Measurements from ENCODE around the gene CIITA.

Gene CIITA

DNA sequence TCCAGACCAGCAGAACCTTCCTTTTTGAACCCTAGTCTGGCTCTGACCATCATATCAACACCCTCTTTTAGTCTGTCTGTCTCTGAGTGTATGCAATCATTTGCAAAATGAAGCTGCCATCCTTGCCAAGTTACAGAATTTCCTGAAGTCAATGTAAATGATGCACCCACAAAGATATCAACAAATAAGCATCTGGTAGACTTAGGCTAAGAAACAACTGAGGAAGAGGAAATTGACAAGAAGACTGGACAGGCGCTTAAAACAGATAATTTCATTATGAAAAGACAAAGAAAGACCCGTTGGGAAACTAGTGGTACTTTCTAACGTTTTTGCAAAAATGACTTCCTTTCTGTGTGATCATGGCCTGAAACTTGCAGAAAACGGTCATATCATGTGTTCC, 24.7 kb upstream of the CIITA start:
- DNase-seq (ENCODE audit: low read depth), result no peak

GRCh38 chr16:10852948-10853347, 24.1 kb upstream of the CIITA start:
- no peak for DNase-seq (ENCODE audit: low read depth)

GRCh38 chr16:10856042-10856441, 21.0 kb upstream of the CIITA start:
- DNase-seq (ENCODE audit: low read depth), result no peak

DNA sequence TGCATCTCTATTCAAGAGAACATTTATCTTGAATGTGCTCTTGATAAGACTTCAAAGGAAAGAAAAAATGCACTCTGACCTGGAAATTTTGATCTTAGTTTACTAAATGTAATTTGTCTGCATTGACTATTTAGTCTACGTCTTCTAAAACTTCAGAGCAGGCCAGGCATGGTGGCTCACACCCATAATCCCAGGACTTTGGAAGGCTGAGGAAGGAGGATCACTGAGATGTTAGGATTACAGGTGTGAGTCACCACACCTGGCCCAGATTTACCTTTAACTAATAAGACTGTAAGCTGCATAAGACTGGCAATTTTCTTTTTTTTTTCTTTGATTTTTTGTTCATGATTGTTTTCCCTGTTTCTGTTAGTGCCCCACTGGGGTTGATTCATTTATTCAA, 18.8 kb upstream of the CIITA start:
- DNase-seq (ENCODE audit: low read depth), result no peak

- DNase-seq (ENCODE audit: low read depth), result no peak
These were observed 18.0 kb upstream of the CIITA start for GRCh38 chr16:10859020-10859419.

- no peak for DNase-seq (ENCODE audit: low read depth)
These were observed 17.3 kb upstream of the CIITA start for GRCh38 chr16:10859658-10860057.

- peak; percentile 23 for DNase-seq (ENCODE audit: low read depth)
These were observed 14.6 kb upstream of the CIITA start for GRCh38 chr16:10862438-10862837.

DNA sequence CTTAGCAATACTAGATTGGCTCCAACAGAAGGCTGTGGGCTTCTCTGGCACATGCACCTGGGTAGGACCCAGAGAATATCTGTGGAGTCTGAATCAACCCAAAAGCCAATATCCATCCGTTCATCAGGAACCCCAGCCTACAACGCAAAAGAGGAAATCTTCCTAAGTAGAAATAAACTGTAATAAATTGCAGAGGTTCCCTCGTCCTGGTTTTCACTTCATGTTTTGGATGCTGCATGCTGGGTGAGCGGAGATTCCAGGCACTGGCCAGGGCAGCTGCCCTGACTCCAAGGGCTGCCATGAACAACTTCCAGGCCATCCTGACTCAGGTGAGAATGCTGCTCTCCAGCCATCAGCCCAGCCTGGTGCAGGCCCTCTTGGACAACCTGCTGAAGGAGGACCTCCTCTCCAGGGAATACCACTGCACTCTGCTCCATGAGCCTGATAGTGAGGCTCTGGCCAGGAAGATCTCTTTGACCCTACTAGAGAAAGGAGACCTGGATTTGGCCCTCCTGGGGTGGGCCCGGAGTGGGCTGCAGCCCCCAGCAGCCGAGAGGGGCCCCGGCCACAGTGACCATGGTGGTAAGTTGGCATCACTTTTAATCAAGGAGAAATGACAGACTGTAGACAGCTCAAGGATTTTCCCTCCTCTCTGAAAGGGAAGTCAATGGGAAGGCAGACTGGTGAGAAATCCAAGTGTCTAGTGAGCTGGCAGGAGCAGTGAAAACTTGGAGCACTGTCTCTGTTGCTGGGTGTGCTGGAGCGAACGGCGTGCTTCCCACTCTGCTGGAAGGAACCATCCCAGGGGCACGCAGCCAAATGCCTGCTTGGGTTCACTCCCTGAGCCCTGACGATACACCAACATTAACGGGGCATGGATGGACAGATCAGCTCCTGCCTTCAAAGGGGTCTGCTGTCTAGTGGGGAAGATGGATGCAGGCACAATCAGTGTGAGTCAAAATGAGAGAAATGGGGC, 10.7 kb upstream of the CIITA start:
- DNase-seq (ENCODE audit: low read depth), result no peak

- DNase-seq (ENCODE audit: low read depth), result no peak
These were observed 9.8 kb upstream of the CIITA start for GRCh38 chr16:10867199-10867598.

DNA sequence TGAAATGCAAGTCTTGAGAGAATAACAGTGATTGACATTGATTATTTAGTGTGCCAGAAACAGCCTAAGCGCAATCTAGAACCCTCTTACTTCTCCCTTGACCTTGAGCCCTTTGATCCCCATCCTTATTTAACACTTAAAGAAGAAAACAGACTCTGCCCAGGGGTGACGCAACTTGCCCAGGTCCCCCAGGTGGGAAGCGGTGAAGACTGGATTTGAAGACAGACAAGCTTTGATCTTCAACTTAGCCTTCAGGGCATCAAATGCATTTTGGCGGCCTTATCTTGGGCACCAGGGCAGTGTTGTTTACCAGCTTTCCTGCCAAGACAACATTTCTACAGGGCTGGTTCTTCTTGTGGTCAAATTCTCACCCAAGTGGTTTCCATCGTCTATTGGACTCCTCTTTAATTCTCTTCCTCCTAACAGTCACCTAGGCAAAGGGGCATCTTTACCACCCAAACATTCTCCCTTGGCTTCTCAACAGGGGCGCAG, 8.9 kb upstream of the CIITA start:
- DNase-seq (ENCODE audit: low read depth), result no peak

GRCh38 chr16:10868596-10869469, 8.2 kb upstream of the CIITA start:
- no peak for DNase-seq (ENCODE audit: low read depth)

GRCh38 chr16:10870137-10870776, 6.7 kb upstream of the CIITA start:
- no peak for DNase-seq (ENCODE audit: low read depth)

- DNase-seq (ENCODE audit: low read depth), result no peak
These were observed 6.2 kb upstream of the CIITA start for GRCh38 chr16:10870808-10871156.

GRCh38 chr16:10871157-10871991, 5.6 kb upstream of the CIITA start:
- peak; percentile 75 for DNase-seq (ENCODE audit: low read depth)

- no peak for DNase-seq (ENCODE audit: low read depth)
These were observed 687 bp upstream of the CIITA start for GRCh38 chr16:10876315-10876714.

DNA sequence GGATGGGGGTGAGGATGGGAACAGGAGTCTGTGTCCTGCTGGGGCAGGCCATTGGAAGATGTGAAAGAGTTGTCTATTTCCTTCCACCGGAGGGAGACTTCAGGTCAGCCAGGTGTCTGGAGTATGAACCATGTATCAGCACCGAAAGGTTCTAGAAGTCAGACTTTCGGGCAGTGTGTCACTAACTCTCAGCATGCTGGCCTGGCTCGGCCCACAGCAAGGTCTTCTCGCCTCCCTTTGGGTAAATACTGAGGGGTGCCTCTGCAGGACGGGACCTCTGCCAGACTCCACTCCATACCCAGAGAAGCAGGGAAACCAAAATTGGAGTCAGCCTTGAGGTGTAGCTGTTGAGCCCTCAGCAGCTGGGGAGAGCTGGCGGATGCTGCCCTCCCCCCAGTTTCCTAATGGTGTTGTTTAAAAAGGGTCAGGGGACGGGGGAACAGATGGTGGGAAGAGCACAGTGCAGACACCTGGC, 507 bp downstream of the CIITA start:
- DNase-seq (ENCODE audit: low read depth), result no peak

- no peak for DNase-seq (ENCODE audit: low read depth)
These were observed 1.3 kb downstream of the CIITA start for GRCh38 chr16:10878328-10878643.

DNA sequence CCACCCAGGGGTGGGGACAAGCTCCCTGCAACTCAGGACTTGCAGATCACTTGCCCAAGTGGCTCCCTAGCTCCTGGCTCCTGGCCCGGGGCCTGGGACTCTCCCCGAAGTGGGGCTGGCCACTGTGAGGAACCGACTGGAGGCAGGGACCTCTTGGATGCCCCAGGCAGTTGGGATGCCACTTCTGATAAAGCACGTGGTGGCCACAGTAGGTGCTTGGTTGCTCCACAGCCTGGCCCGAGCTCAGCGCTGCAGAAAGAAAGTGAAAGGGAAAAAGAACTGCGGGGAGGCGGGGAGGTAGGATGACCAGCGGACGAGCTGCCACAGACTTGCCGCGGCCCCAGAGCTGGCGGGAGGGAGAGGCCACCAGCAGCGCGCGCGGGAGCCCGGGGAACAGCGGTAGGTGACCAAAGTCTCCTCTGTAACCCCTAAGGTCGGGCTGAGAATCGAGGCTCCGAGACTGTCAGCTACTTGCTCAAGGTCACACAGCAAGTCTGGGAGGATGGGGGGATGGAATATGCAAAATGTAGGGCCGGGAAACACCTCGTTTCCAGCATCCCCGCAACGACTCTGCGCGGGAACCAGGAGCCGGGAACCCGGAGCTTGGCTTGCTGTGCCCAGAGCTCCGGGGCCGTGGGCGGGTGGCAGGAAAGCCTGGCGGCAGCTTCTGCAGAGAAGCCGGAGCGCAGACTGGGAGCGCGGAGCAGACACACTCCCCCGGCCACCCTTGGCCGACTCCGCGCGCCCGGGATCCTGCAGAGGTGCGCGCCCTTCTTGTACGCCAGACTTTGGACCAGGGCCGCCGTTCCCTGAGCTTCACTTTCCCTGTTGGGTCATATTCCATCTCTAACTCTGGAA, 1.9 kb downstream of the CIITA start:
- DNase-seq (ENCODE audit: low read depth), result no peak

GRCh38 chr16:10879681-10880589, 2.9 kb downstream of the CIITA start:
- no peak for DNase-seq (ENCODE audit: low read depth)

Data from GM04503 (cell line).